Gastrocnemius medialis (tissue), 4 donors: ENCODE measurements around the gene IL4. TPM values are rescaled to one million over a fixed set of nuclear protein-coding genes. Genes with fewer than 3 reads are reported as not detected.

Experiments
- ATAC-seq, 2 donors: fragments of 150-250 bp; one replicate each; pipeline ENCODE4 v1.9.1; 2016
- DNase-seq, 2 donors: peaks; one replicate each; pipeline ENCODE4 v3.0.0-alpha.2; 2019
- H3K27ac ChIP-seq, 4 donors: fragments of 200-600 bp; sonication (generic); 1 replicate in 1 of 4; 2 replicates in 3 of 4; pipeline ENCODE4 v1.5.1; 2016 to 2018; ENCODE audit warnings: mild to moderate bottlenecking in 2 of 4, moderate library complexity in 1 of 4
- H3K27me3 ChIP-seq, 3 donors: fragments of 200-600 bp; sonication (generic) in 2 of 3; 1 replicate in 1 of 3; 2 replicates in 2 of 3; pipeline versions ENCODE4 v1.5.1 to v1.6.0; 2016 to 2019; ENCODE audit warnings: mild to moderate bottlenecking in 1 of 3, moderate library complexity in 1 of 3
- H3K36me3 ChIP-seq, 2 donors: fragments of 200-600 bp; sonication (generic) in 1 of 2; one replicate each; pipeline ENCODE4 v1.5.1; 2017 to 2018
- H3K4me1 ChIP-seq, 2 donors: fragments of 200-600 bp; sonication (generic) in 1 of 2; one replicate each; pipeline ENCODE4 v1.5.1; 2016 to 2017; ENCODE audit warnings: mild to moderate bottlenecking in 2 of 2
- H3K4me3 ChIP-seq, 4 donors: fragments of 200-600 bp; sonication (generic) in 3 of 4; 1 replicate in 1 of 4; 2 replicates in 3 of 4; pipeline ENCODE4 v1.5.1; 2016 to 2019; ENCODE audit warnings: mild to moderate bottlenecking in 2 of 4
- H3K9me3 ChIP-seq, 3 donors: fragments of 200-600 bp; sonication (generic) in 2 of 3; 1 replicate in 1 of 3; 2 replicates in 2 of 3; pipeline ENCODE4 v1.5.1; 2016 to 2019
- CTCF ChIP-seq, 5 experiments: fragments of 450-650 bp in 3 of 5; fragments of 200-600 bp in 2 of 5; sonication (generic) in 2 of 5; IDR thresholded peaks in 4 of 5; conservative IDR thresholded peaks in 1 of 5; 1 replicate in 4 of 5; 2 replicates in 1 of 5; pipeline ENCODE4 v1.5.1; 2016 to 2019; ENCODE audit warnings: antibody characterized with exemption in 5 of 5, mild to moderate bottlenecking in 3 of 5, moderate library complexity in 3 of 5
- POLR2A ChIP-seq, 2 donors: fragments of 450-650 bp; IDR thresholded peaks; one replicate each; pipeline ENCODE4 v1.6.1; 2017; ENCODE audit warnings: antibody characterized with exemption in 2 of 2, mild to moderate bottlenecking in 2 of 2, moderate library complexity in 2 of 2
- in situ Hi-C, 4 donors: fragments of 200-750 bp; cut with MboI; loops; one replicate each; pipeline versions ENCODE4 v1.15.0 to v1.8.0; 2017; ENCODE audit warnings: low sequenced_read_pairs in 4 of 4
- intact Hi-C: fragments of 100-400 bp; cut with DNase I; formaldehyde crosslinking; loops from one replicate; pipeline ENCODE4 v1.15.1; 2023; ENCODE audit warnings: low total_unique reads
- total RNA-seq, 4 donors: library from RNA; depleted of rRNA; stranded (reverse); fragments of >200 nt; gene quantifications; one replicate each; pipeline versions ENCODE4 v1.1.0 to v1.2.3, GENCODE V29; 2016

IL4 gene
- total RNA-seq, 4 donors from 2014 or later, result not detected

- TF ChIP-seq POLR2A (IDR thresholded peaks at IDR 0.05) (no peak), CTCF (IDR thresholded peaks at IDR 0.05 in 4 of 5, conservative IDR thresholded peaks at IDR 0.05 in 1 of 5) (no peak)
- peaks cover 0 to 62% of the 10 kb centered on the region in 2 donors for H3K36me3 ChIP-seq
- in situ Hi-C loops (no loop called here), intact Hi-C loops (loop anchor here (5.0 kb wide), 1 partner anchor 185 kb away; no protein-coding TSS in a partner anchor)
- H3K4me1 ChIP-seq, result no peaks in the 10 kb centered on the region
- H3K4me3 ChIP-seq, result no peak overlapping the region
- DNase-seq (no peak), ATAC-seq (no peak)
- no peak overlapping the region for H3K27ac ChIP-seq
- no peaks in the 10 kb centered on the region for H3K9me3 ChIP-seq
- no peaks in the 10 kb centered on the region for H3K27me3 ChIP-seq
Observed at GRCh38 chr5:132641841-132642240, 31.9 kb upstream of the IL4 start.

- intact Hi-C loops, result loop anchor here (5.0 kb wide), 1 partner anchor 187 kb away; no protein-coding TSS in a partner anchor
Observed at GRCh38 chr5:132644177-132644576, 29.6 kb upstream of the IL4 start.

GRCh38 chr5:132646583-132647266 is 27.1 kb upstream of the IL4 start:
- TF ChIP-seq CTCF (IDR thresholded peaks at IDR 0.05 in 4 of 5, conservative IDR thresholded peaks at IDR 0.05 in 1 of 5), result no peak
- no peak for TF ChIP-seq POLR2A (IDR thresholded peaks at IDR 0.05)
- in situ Hi-C loops (no loop called here), intact Hi-C loops (no loop called here)
- Histone ChIP-seq H3K4me3 (no peak overlapping the region), H3K9me3 (no peaks in the 10 kb centered on the region), H3K27ac (no peak overlapping the region), H3K36me3 (peaks cover 0 to 15% of the 10 kb centered on the region in 2 donors), H3K4me1 (no peaks in the 10 kb centered on the region), H3K27me3 (no peaks in the 10 kb centered on the region)
- DNase-seq (no peak), ATAC-seq (no peak)

More at GRCh38 chr5:132644177-132644576, 29.6 kb upstream of the IL4 start:
- H3K27ac ChIP-seq, result no peak overlapping the region
- DNase-seq, result no peak
- no peak for ATAC-seq
- no peaks in the 10 kb centered on the region for H3K9me3 ChIP-seq
- in situ Hi-C loops, result no loop called here
- TF ChIP-seq POLR2A (IDR thresholded peaks at IDR 0.05) (no peak), CTCF (IDR thresholded peaks at IDR 0.05 in 4 of 5, conservative IDR thresholded peaks at IDR 0.05 in 1 of 5) (no peak)
- H3K4me1 ChIP-seq, result no peaks in the 10 kb centered on the region
- H3K27me3 ChIP-seq, result no peaks in the 10 kb centered on the region
- H3K4me3 ChIP-seq, result no peak overlapping the region
- H3K36me3 ChIP-seq, result peaks cover 0 to 40% of the 10 kb centered on the region in 2 donors

- no peaks in the 10 kb centered on the region for H3K4me1 ChIP-seq
- ATAC-seq, result no peak
- no peak overlapping the region for H3K4me3 ChIP-seq
- in situ Hi-C loops, result no loop called here
- intact Hi-C loops, result no loop called here
- no peak overlapping the region for H3K27ac ChIP-seq
- H3K36me3 ChIP-seq, result peaks cover 0 to 9% of the 10 kb centered on the region in 2 donors
- no peaks in the 10 kb centered on the region for H3K27me3 ChIP-seq
- no peaks in the 10 kb centered on the region for H3K9me3 ChIP-seq
- DNase-seq, result no peak
- no peak for TF ChIP-seq CTCF (IDR thresholded peaks at IDR 0.05 in 4 of 5, conservative IDR thresholded peaks at IDR 0.05 in 1 of 5)
- TF ChIP-seq POLR2A (IDR thresholded peaks at IDR 0.05), result no peak
Observed at GRCh38 chr5:132647473-132647872, 26.3 kb upstream of the IL4 start.
